Omental fat pad (tissue), 4 donors: ENCODE results near the gene BATF. TPM values are rescaled to one million over a fixed set of nuclear protein-coding genes. Genes with fewer than 3 reads are reported as not detected.

ENCODE experiments used
- ATAC-seq: fragments of 150-250 bp; one replicate; pipeline ENCODE4 v1.9.1; 2016; ENCODE audit warnings: mild to moderate bottlenecking, moderate library complexity; ENCODE audit not compliant: low FRiP score
- DNase-seq: peaks from one replicate; pipeline ENCODE4 v3.0.0-alpha.2; 2019; ENCODE audit warnings: low spot score
- CTCF ChIP-seq, 3 donors: fragments of 450-650 bp; IDR thresholded peaks; one replicate each; pipeline ENCODE4 v1.5.1; 2016 to 2017; ENCODE audit warnings: antibody characterized with exemption in 3 of 3, mild to moderate bottlenecking in 3 of 3, moderate library complexity in 2 of 3
- total RNA-seq, 4 donors: library from RNA; depleted of rRNA; stranded (reverse); fragments of >200 nt; gene quantifications; one replicate each; pipeline ENCODE4 v1.1.0, GENCODE V29; 2016

Gene BATF
- total RNA-seq, 4 donors from 2014 or later, result 8.2 to 22.8 (median 12.9) TPM

DNA sequence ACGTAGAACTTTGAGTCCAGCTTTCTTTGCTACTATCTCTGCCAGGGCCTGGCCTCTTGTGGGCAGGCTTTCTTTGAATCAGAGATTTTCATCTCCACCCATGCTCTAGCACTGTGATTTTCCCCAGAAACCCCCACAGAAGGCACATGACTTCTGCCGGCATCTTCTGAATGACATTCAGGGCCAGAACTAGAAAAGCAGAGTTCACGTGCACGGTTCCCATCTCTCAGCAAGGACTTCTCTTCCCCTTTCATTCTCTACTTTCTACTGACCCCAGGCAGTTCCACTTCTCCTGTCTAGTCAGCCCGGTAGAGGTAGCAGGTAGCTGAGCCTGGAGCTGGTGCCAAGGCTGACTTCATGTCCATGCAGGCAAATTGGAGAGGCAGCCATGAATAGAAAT, 26.9 kb downstream of the BATF start:
- ATAC-seq (no peak), DNase-seq (no peak)
- no peak for TF ChIP-seq CTCF (IDR thresholded peaks at IDR 0.05)

DNA sequence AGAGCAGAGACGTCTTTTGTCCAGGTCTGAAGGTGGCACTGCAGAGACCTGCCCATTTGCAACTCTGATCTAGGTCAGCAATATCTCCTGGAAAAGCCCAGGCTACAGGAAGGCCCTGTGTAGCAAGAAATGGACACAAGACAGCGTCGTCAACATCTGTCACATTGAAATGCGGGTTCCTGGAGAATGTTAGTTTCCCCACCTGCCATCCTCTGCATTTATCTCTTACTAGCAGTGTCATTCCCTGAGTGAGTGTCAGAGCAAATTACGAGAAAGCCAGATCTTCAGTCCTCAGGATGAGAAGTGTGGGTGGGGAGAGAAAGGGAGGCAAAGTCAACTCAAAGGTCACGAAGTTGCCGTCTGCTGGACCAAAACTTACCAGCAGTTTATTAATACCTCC, 28.8 kb downstream of the BATF start:
- DNase-seq, result no peak
- no peak for TF ChIP-seq CTCF (IDR thresholded peaks at IDR 0.05)
- ATAC-seq, result no peak

DNA sequence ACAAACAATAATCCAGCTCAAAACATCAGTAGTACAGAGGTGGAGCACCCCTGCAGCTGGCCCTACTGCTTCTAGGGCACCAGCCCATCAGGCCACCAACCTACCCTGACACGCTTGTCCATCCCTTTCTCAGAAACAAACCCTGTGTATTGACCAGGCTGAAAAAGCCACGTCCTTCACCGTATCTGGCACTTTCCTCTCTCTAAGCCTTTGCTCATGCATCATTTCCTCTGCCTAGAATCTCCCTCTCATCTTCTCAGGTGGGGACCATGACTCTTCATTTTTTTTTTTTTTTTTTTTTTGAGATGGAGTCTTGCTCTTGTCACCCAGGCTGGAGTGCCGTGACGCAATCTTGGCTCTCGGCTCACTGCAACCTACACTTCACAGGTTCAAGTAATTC, 30.9 kb downstream of the BATF start:
- TF ChIP-seq CTCF (IDR thresholded peaks at IDR 0.05), result no peak
- ATAC-seq (no peak), DNase-seq (no peak)

- DNase-seq (no peak), ATAC-seq (no peak)
- TF ChIP-seq CTCF (IDR thresholded peaks at IDR 0.05), result no peak
Observed at GRCh38 chr14:75553761-75554364, 31.6 kb downstream of the BATF start.

DNA sequence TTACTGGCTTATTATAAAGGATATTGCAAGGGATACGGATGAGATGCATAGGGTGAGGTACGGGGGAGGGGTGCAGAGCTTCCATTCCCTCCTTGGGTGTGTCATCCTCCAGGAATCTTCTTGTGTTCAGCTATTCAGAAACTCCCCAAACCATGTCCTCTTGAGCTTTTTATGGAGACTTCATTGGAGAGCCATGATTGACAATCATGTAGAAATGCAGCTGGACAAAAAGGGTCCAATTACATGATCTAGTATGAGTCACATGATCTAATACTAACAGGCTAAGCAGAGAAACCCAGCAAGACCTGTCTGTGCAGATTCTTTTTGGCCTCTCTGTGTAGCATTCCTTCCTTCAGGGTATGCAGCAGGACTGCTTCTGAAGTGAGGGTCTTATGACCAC, 32.2 kb downstream of the BATF start:
- no peak for TF ChIP-seq CTCF (IDR thresholded peaks at IDR 0.05)
- DNase-seq (no peak), ATAC-seq (no peak)

GRCh38 chr14:75558440-75558839, 36.2 kb downstream of the BATF start:
- ATAC-seq (no peak), DNase-seq (no peak)
- no peak for TF ChIP-seq CTCF (IDR thresholded peaks at IDR 0.05)

- DNase-seq (no peak), ATAC-seq (no peak)
- TF ChIP-seq CTCF (IDR thresholded peaks at IDR 0.05), result no peak
Observed at GRCh38 chr14:75559045-75559444, 36.8 kb downstream of the BATF start.
